GM13976 (cell line): ENCODE data around the gene LRRC8C.

Source experiments
- DNase-seq: peaks from one replicate; pipeline ENCODE4 v3.0.0; 2012; ENCODE audit warnings: low spot score
- CTCF ChIP-seq: IDR thresholded peaks from 2 replicates; pipeline ENCODE4 v1.5.1; 2012; ENCODE audit warnings: borderline replicate concordance, mild to moderate bottlenecking; ENCODE audit not compliant: insufficient read depth; ENCODE audit errors: extremely low read depth, missing control alignments, control extremely low read depth
- in situ Hi-C: fragments of 300-500 bp; cut with MboI; formaldehyde crosslinking; loops from one replicate; pipeline ENCODE4 v1.12.0; 2022; ENCODE audit warnings: low sequenced_read_pairs, mixed read lengths, inconsistent platforms; ENCODE audit not compliant: unreplicated experiment

LRRC8C gene

GRCh38 chr1:89600451-89601224 lies 32.3 kb upstream of the LRRC8C start:
- DNase-seq = no peak
- in situ Hi-C loops = loop anchor here (10.0 kb wide), 1 partner anchor 126 kb away; no protein-coding TSS in a partner anchor
- no peak for TF ChIP-seq CTCF

DNA sequence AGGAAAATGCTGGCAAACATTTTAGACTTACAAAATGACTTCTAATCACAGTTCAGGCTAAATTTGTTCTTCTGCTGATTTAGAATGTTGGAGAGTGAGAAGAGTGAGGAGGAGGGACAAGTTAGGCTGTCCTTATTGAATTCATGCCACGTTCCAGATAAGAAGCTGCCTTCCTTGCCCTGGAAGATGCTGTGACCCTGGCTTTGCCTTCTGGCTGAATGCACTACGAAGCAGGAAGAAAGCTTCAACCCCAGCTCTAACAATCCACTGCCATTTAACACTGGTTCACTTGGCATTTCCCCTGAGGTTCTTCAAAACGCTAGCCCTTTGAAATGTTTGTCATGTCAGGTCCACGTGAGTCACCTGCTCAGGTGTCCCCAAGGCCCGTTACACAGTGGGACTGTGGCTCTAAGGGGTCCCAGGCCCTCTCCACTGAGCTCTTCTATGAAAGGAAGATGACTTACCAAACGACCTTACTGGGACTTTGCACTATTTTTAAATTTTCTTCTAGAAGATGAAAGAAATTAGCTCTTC lies 30.0 kb upstream of the LRRC8C start:
- in situ Hi-C loops = loop anchor here (10.0 kb wide), 1 partner anchor 128 kb away; no protein-coding TSS in a partner anchor
- no peak for TF ChIP-seq CTCF
- no peak for DNase-seq

DNA sequence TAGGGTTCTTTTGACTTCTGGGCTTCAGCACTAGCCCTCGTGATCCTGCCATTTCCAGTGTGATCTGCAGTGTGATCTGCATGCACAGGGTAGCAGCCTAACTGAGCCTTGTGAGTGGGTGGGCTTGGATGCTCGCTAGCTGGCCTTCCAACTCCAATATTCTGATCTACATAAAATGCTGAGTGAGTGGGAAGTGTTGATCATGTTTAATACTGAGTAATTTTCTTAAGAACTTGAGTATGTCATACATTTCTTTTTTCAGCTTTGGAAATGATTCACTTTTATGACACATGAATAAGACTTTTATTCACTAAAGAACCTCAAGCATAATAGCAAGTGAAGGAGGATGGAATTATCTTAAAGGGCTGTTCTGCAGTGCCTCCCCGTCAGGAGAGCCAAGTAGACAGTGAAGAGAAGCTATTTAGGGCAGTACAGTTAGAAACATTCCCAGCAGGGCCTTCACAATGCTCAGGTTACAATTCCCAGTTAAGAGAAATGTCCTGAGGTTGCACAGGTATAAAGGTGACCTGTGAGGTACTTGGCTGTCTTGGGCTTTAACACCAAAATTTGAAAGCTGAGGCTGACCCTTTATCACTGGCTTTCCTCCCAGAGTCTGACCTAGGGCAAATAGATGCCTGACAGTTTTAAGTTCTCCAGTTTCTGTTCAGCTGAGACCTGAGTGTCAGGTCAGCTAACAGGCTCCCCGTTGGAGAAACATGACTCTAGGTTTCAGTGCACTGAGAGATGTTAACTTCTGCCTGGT lies 29.1 kb upstream of the LRRC8C start:
- in situ Hi-C loops = loop anchor here (10.0 kb wide), 1 partner anchor 129 kb away; no protein-coding TSS in a partner anchor
- DNase-seq = no peak
- TF ChIP-seq CTCF = no peak

- DNase-seq = no peak
- TF ChIP-seq CTCF = no peak
- in situ Hi-C loops = loop anchor here (10.0 kb wide), 1 partner anchor 130 kb away; no protein-coding TSS in a partner anchor
These were observed 28.5 kb upstream of the LRRC8C start for GRCh38 chr1:89604414-89604735.

DNA sequence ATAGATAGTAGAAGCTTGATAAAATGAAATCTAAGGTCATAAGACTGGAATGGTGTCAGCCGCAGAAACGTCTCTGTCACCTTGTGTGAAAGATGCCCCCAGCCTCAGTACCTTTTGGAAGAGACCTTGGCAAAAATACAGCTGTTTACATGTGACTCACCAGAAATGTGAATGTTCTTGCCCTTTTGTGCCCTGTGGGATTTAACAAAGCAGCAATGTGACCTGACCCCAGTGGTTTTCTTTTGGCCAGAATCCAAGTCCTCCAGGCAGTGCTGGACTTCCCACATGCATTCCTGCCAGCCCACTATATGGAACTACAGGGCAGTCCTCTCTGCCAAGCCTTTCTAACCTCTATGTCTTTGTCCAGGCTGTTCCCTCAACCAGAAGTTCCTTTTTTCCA lies 27.2 kb upstream of the LRRC8C start:
- DNase-seq = no peak
- in situ Hi-C loops = loop anchor here (10.0 kb wide), 1 partner anchor 131 kb away; no protein-coding TSS in a partner anchor

More for the DNA sequence above, 27.2 kb upstream of the LRRC8C start:
- TF ChIP-seq CTCF = no peak
